Type B pancreatic cell (in vitro differentiated cells): ENCODE data around the gene GPSM3. TPM values are rescaled to one million over a fixed set of nuclear protein-coding genes. Genes with fewer than 3 reads are reported as not detected.

ENCODE experiments used
- DNase-seq: peaks from one replicate; pipeline ENCODE4 v3.0.0; 2021; ENCODE audit warnings: mixed read lengths; ENCODE audit not compliant: unreplicated experiment; ENCODE audit errors: extremely low spot score
- H3K27ac Mint-ChIP-seq: 2 replicates; pipeline ENCODE4 v1.8.0; 2021; ENCODE audit warnings: mild to moderate bottlenecking, mixed read lengths
- H3K27me3 Mint-ChIP-seq: 2 replicates; pipeline ENCODE4 v1.8.0; 2021; ENCODE audit warnings: mixed read lengths
- H3K36me3 Mint-ChIP-seq: 2 replicates; pipeline ENCODE4 v1.8.0; 2021; ENCODE audit warnings: mixed read lengths
- H3K4me1 Mint-ChIP-seq: one replicate; pipeline ENCODE4 v1.8.0; 2021; ENCODE audit warnings: mixed read lengths; ENCODE audit not compliant: unreplicated experiment
- H3K4me3 Mint-ChIP-seq: 2 replicates; pipeline ENCODE4 v1.8.0; 2021; ENCODE audit warnings: mild to moderate bottlenecking, mixed read lengths
- H3K9me3 Mint-ChIP-seq: 2 replicates; pipeline ENCODE4 v1.8.0; 2021; ENCODE audit warnings: mixed read lengths
- total RNA-seq: library from RNA; stranded (reverse); gene quantifications from 2 replicates; pipeline ENCODE4 v1.2.1, GENCODE V29; 2021; ENCODE audit warnings: low replicate concordance
- TF ChIP-seq, protein P1 (sequence below): fragments of 200-600 bp; sonication (generic); conservative IDR thresholded peaks from 2 replicates; pipeline ENCODE4 v1.5.0; 2021; ENCODE audit warnings: antibody characterized with exemption, mild to moderate bottlenecking

Gene GPSM3
- total RNA-seq, 1 donor from 2014 or later = 3.3 TPM

- H3K4me1 Mint-ChIP-seq = peaks cover 43% of the 10 kb centered on the region
- TF ChIP-seq, protein P1, sequence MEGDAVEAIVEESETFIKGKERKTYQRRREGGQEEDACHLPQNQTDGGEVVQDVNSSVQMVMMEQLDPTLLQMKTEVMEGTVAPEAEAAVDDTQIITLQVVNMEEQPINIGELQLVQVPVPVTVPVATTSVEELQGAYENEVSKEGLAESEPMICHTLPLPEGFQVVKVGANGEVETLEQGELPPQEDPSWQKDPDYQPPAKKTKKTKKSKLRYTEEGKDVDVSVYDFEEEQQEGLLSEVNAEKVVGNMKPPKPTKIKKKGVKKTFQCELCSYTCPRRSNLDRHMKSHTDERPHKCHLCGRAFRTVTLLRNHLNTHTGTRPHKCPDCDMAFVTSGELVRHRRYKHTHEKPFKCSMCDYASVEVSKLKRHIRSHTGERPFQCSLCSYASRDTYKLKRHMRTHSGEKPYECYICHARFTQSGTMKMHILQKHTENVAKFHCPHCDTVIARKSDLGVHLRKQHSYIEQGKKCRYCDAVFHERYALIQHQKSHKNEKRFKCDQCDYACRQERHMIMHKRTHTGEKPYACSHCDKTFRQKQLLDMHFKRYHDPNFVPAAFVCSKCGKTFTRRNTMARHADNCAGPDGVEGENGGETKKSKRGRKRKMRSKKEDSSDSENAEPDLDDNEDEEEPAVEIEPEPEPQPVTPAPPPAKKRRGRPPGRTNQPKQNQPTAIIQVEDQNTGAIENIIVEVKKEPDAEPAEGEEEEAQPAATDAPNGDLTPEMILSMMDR = no peak
Observed at GRCh38 chr6:32177788-32178546, 14.5 kb downstream of the GPSM3 start, which contains the start of gene RNF5. RNF5 (plus strand) TSS chr6:32178405; CDS start chr6:32178512, 107 bp downstream.

GRCh38 chr6:32177183-32177787 is 15.2 kb downstream of the GPSM3 start:
- Mint-ChIP-seq H3K27ac (peak overlapping the region; percentile 95), H3K4me3 (peak overlapping the region; percentile 98), H3K4me1 (peaks cover 48% of the 10 kb centered on the region), H3K36me3 (peaks cover 16% of the 10 kb centered on the region), H3K27me3 (no peaks in the 10 kb centered on the region), H3K9me3 (no peaks in the 10 kb centered on the region)
- TF ChIP-seq, protein P1 = no peak
- no peak for DNase-seq

More at GRCh38 chr6:32177788-32178546, 14.5 kb downstream of the GPSM3 start, which contains the start of gene RNF5:
- no peaks in the 10 kb centered on the region for H3K27me3 Mint-ChIP-seq
- peaks cover 16% of the 10 kb centered on the region for H3K36me3 Mint-ChIP-seq
- H3K27ac Mint-ChIP-seq = peak within 1 kb of the TSS; percentile 95
- H3K4me3 Mint-ChIP-seq = peak within 1 kb of the TSS; percentile 98
- DNase-seq = peak; percentile 92
- no peaks in the 10 kb centered on the region for H3K9me3 Mint-ChIP-seq

DNA sequence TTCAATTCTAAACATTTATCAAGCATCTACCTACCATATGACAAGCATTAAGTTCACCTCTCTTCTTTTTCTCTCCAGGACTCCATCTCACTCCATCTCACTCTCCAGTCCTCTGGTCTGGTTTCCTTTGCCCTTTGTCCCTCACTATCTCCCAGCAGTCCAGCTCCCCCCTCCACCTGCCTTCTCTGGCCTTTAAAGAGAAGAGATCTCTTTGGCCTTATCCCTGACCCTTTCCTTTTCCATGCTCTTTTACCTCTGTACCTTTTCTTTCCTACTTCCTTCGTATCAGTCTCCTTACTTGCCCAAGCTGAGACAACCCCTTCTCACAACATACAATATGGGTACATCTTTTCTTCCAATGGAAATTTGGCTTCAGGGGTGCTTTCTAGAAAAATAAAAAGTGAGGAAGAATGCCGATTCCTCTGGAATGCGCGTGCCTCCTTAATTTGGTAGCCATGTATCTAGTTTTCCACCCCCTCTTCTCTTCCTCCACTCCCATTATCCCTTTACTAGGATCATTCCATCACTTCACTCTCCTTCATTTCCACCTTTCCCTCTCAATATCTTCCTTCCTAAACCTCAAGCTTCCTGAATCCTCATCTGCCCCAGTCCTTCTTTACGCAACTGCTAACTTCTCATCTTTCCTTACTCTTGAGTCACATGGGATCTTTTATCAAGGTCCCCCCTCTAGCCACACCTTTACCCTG is 15.8 kb downstream of the GPSM3 start:
- peak overlapping the region; percentile 98 for H3K4me3 Mint-ChIP-seq
- H3K4me1 Mint-ChIP-seq = peaks cover 48% of the 10 kb centered on the region
- TF ChIP-seq, protein P1 = no peak
- peaks cover 16% of the 10 kb centered on the region for H3K36me3 Mint-ChIP-seq
- no peak for DNase-seq
- H3K9me3 Mint-ChIP-seq = no peaks in the 10 kb centered on the region
- peak overlapping the region; percentile 95 for H3K27ac Mint-ChIP-seq
- H3K27me3 Mint-ChIP-seq = no peaks in the 10 kb centered on the region

GRCh38 chr6:32175711-32176475 is 16.6 kb downstream of the GPSM3 start, which contains the start of gene AGPAT1:
AGPAT1 (minus strand) TSS chr6:32176084; CDS start chr6:32171496, 4,588 bp downstream.
- H3K4me3 Mint-ChIP-seq = peak within 1 kb of the TSS; percentile 98
- no peaks in the 10 kb centered on the region for H3K27me3 Mint-ChIP-seq
- no peaks in the 10 kb centered on the region for H3K9me3 Mint-ChIP-seq
- peaks cover 48% of the 10 kb centered on the region for H3K4me1 Mint-ChIP-seq
- DNase-seq = peak; percentile 95
- peak within 1 kb of the TSS; percentile 95 for H3K27ac Mint-ChIP-seq
- peaks cover 20% of the 10 kb centered on the region for H3K36me3 Mint-ChIP-seq
- TF ChIP-seq, protein P1 = no peak

- TF ChIP-seq, protein P1 = no peak
- H3K27ac Mint-ChIP-seq = peak overlapping the region; percentile 54
- H3K27me3 Mint-ChIP-seq = no peaks in the 10 kb centered on the region
- H3K36me3 Mint-ChIP-seq = peaks cover 18% of the 10 kb centered on the region
- DNase-seq = no peak
- no peaks in the 10 kb centered on the region for H3K9me3 Mint-ChIP-seq
- peak overlapping the region; percentile 98 for H3K4me3 Mint-ChIP-seq
- H3K4me1 Mint-ChIP-seq = peaks cover 48% of the 10 kb centered on the region
Observed at GRCh38 chr6:32175322-32175710, 17.1 kb downstream of the GPSM3 start.
